Anterior cingulate cortex (tissue), 58 donors: ENCODE data around the gene COL6A2.
"Not testable (repeated sequence)": the region's sequence is repeated elsewhere in the genome, so short reads cannot be mapped to it uniquely, and the experiment has no call there.

Source experiments
- DNase-seq, 58 donors: peaks; one replicate each; lab custom pipeline; 2025; lab: John Stamatoyannopoulos, UW

COL6A2 gene

GRCh38 chr21:46077674-46078101, 20.2 kb upstream of the COL6A2 start:
- DNase-seq: no peak

- no peak for DNase-seq
These were observed 19.5 kb upstream of the COL6A2 start for GRCh38 chr21:46078322-46078977.

GRCh38 chr21:46078978-46079351, 18.9 kb upstream of the COL6A2 start:
- no peak for DNase-seq

GRCh38 chr21:46079352-46080170, 18.4 kb upstream of the COL6A2 start:
- no peak for DNase-seq

- peak in 41 of 58 donors; percentile 1 to 77 (median 42) for DNase-seq
These were observed 17.5 kb upstream of the COL6A2 start for GRCh38 chr21:46080171-46081021.

GRCh38 chr21:46081022-46081861, 16.7 kb upstream of the COL6A2 start:
- DNase-seq: no peak

- DNase-seq: no peak
These were observed 15.8 kb upstream of the COL6A2 start for GRCh38 chr21:46081862-46082712.

GRCh38 chr21:46082713-46082962, 15.3 kb upstream of the COL6A2 start:
- no peak for DNase-seq

- DNase-seq: no peak
These were observed 14.7 kb upstream of the COL6A2 start for GRCh38 chr21:46082963-46083790.

- DNase-seq: no peak
These were observed 13.9 kb upstream of the COL6A2 start for GRCh38 chr21:46083791-46084561.

GRCh38 chr21:46084709-46085108, 13.2 kb upstream of the COL6A2 start:
- DNase-seq: no peak

GRCh38 chr21:46085259-46085658, 12.7 kb upstream of the COL6A2 start:
- DNase-seq: not testable (repeated sequence)

- no peak for DNase-seq
These were observed 10.3 kb upstream of the COL6A2 start for GRCh38 chr21:46087641-46088040.

- DNase-seq: no peak
These were observed 9.7 kb upstream of the COL6A2 start for GRCh38 chr21:46088189-46088588.

- no peak for DNase-seq
These were observed 8.6 kb upstream of the COL6A2 start for GRCh38 chr21:46089285-46089684.

- DNase-seq: no peak
These were observed 6.8 kb upstream of the COL6A2 start for GRCh38 chr21:46091118-46091517.

GRCh38 chr21:46091631-46092025, 6.3 kb upstream of the COL6A2 start:
- no peak for DNase-seq
